ENCODE results near the gene FOSL2.

The FOSL2 gene

GRCh38 chr2:28359222-28360057 lies 33.2 kb upstream of the FOSL2 start:
- Histone ChIP-seq H3K27ac (peak overlapping the region; percentile 29), H3K27me3 (replicated peaks) (no peaks in the 10 kb centered on the region), H3K4me3 (ENCODE audit: low read depth, low read length) (no peak overlapping the region), H3K36me3 (replicated peaks) (no peaks in the 10 kb centered on the region)
- TF ChIP-seq CTCF (IDR thresholded peaks at IDR 0.05; ENCODE audit: low read depth, low read length, missing control alignments) = no peak
- in situ Hi-C loops (cut with HindIII; ENCODE audit: low pct_ligation_motif_present, low sequenced_read_pairs) = no loop called here
- peak; percentile 90 for DNase-seq

GRCh38 chr2:28360058-28360717 lies 32.5 kb upstream of the FOSL2 start:
- Histone ChIP-seq H3K36me3 (replicated peaks) (no peaks in the 10 kb centered on the region), H3K4me3 (ENCODE audit: low read depth, low read length) (no peak overlapping the region), H3K27me3 (replicated peaks) (no peaks in the 10 kb centered on the region), H3K27ac (no peak overlapping the region)
- in situ Hi-C loops (cut with HindIII; ENCODE audit: low pct_ligation_motif_present, low sequenced_read_pairs) = no loop called here
- no peak for DNase-seq
- no peak for TF ChIP-seq CTCF (IDR thresholded peaks at IDR 0.05; ENCODE audit: low read depth, low read length, missing control alignments)

- Histone ChIP-seq H3K27ac (no peak overlapping the region), H3K4me3 (ENCODE audit: low read depth, low read length) (no peak overlapping the region), H3K36me3 (replicated peaks) (no peaks in the 10 kb centered on the region), H3K27me3 (replicated peaks) (no peaks in the 10 kb centered on the region)
- TF ChIP-seq CTCF (IDR thresholded peaks at IDR 0.05; ENCODE audit: low read depth, low read length, missing control alignments) = no peak
- peak; percentile 74 for DNase-seq
- in situ Hi-C loops (cut with HindIII; ENCODE audit: low pct_ligation_motif_present, low sequenced_read_pairs) = no loop called here
Measured at GRCh38 chr2:28360718-28361293, 31.9 kb upstream of the FOSL2 start.

- Histone ChIP-seq H3K4me3 (ENCODE audit: low read depth, low read length) (no peak overlapping the region), H3K27me3 (replicated peaks) (no peaks in the 10 kb centered on the region), H3K36me3 (replicated peaks) (no peaks in the 10 kb centered on the region), H3K27ac (no peak overlapping the region)
- TF ChIP-seq CTCF (IDR thresholded peaks at IDR 0.05; ENCODE audit: low read depth, low read length, missing control alignments) = no peak
- DNase-seq = no peak
- in situ Hi-C loops (cut with HindIII; ENCODE audit: low pct_ligation_motif_present, low sequenced_read_pairs) = no loop called here
Measured at GRCh38 chr2:28361991-28362710, 30.5 kb upstream of the FOSL2 start.

- TF ChIP-seq CTCF (IDR thresholded peaks at IDR 0.05; ENCODE audit: low read depth, low read length, missing control alignments) = no peak
- in situ Hi-C loops (cut with HindIII; ENCODE audit: low pct_ligation_motif_present, low sequenced_read_pairs) = no loop called here
- H3K36me3 ChIP-seq (replicated peaks) = no peaks in the 10 kb centered on the region
Measured at GRCh38 chr2:28362991-28363521, 29.6 kb upstream of the FOSL2 start.

More at GRCh38 chr2:28362991-28363521, 29.6 kb upstream of the FOSL2 start:
- DNase-seq = no peak
- no peak overlapping the region for H3K27ac ChIP-seq
- H3K4me3 ChIP-seq (ENCODE audit: low read depth, low read length) = no peak overlapping the region
- H3K27me3 ChIP-seq (replicated peaks) = no peaks in the 10 kb centered on the region

All from brain microvascular endothelial cell (primary cell).